T-helper 2 cell treated with Interferon-gamma antibody and Interleukin-4, amounts not matched to agents 5 μg/mL and 100 μg/mL, for 36 hours (primary cell): ENCODE measurements around the gene OMP.
A peak's percentile ranks its signal among the peaks of the same experiment; 100 is the strongest.

Experiments used
- DNase-seq: peaks from one replicate; pipeline ENCODE4 v3.0.0; 2021; ENCODE audit warnings: low spot score
- H3K27ac Mint-ChIP-seq: one replicate; pipeline ENCODE4 v1.8.0; 2021; ENCODE audit warnings: mild to moderate bottlenecking, mixed read lengths
- H3K27me3 Mint-ChIP-seq: one replicate; pipeline ENCODE4 v1.8.0; 2021; ENCODE audit warnings: low read depth, mixed read lengths
- H3K36me3 Mint-ChIP-seq: one replicate; pipeline ENCODE4 v1.8.0; 2021; ENCODE audit warnings: low read depth, mixed read lengths
- H3K4me1 Mint-ChIP-seq: one replicate; pipeline ENCODE4 v1.8.0; 2021; ENCODE audit warnings: low read depth, mixed read lengths
- H3K4me3 Mint-ChIP-seq: one replicate; pipeline ENCODE4 v1.8.0; 2022; ENCODE audit warnings: mild to moderate bottlenecking, moderate library complexity, mixed read lengths
- H3K9me3 Mint-ChIP-seq: one replicate; pipeline ENCODE4 v1.8.0; 2021; ENCODE audit warnings: mixed read lengths

OMP gene

GRCh38 chr11:77146261-77147035, 43.8 kb downstream of the OMP start:
- Mint-ChIP-seq H3K9me3 (no peaks in the 10 kb centered on the region), H3K27me3 (peaks cover 9% of the 10 kb centered on the region), H3K4me1 (peaks cover 39% of the 10 kb centered on the region), H3K27ac (no peak overlapping the region), H3K36me3 (no peaks in the 10 kb centered on the region), H3K4me3 (no peak overlapping the region)
- no peak for DNase-seq

DNA sequence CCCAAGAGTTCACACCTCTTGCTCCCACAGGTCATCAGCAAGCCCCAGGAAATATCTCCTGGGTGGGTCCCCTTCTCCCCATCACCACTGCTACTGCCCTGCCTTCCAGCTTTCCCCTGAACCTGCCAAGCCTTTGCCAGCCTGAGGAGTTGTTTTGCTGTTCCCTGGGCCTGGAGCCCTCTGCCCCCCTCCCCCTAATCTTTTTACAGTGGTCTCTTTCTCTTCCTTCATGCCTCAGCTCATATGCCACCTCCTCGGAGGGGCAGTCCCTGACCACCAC, 44.3 kb downstream of the OMP start:
- Mint-ChIP-seq H3K4me1 (peaks cover 39% of the 10 kb centered on the region), H3K36me3 (no peaks in the 10 kb centered on the region), H3K4me3 (no peak overlapping the region), H3K27ac (no peak overlapping the region), H3K9me3 (no peaks in the 10 kb centered on the region), H3K27me3 (peaks cover 9% of the 10 kb centered on the region)
- no peak for DNase-seq

GRCh38 chr11:77147668-77148321, 45.2 kb downstream of the OMP start:
- H3K9me3 Mint-ChIP-seq: no peaks in the 10 kb centered on the region
- peak; percentile 23 for DNase-seq
- peak overlapping the region; percentile 64 for H3K4me3 Mint-ChIP-seq
- peak overlapping the region; percentile 22 for H3K27ac Mint-ChIP-seq
- H3K36me3 Mint-ChIP-seq: no peaks in the 10 kb centered on the region
- H3K4me1 Mint-ChIP-seq: peaks cover 39% of the 10 kb centered on the region
- H3K27me3 Mint-ChIP-seq: peaks cover 9% of the 10 kb centered on the region

DNA sequence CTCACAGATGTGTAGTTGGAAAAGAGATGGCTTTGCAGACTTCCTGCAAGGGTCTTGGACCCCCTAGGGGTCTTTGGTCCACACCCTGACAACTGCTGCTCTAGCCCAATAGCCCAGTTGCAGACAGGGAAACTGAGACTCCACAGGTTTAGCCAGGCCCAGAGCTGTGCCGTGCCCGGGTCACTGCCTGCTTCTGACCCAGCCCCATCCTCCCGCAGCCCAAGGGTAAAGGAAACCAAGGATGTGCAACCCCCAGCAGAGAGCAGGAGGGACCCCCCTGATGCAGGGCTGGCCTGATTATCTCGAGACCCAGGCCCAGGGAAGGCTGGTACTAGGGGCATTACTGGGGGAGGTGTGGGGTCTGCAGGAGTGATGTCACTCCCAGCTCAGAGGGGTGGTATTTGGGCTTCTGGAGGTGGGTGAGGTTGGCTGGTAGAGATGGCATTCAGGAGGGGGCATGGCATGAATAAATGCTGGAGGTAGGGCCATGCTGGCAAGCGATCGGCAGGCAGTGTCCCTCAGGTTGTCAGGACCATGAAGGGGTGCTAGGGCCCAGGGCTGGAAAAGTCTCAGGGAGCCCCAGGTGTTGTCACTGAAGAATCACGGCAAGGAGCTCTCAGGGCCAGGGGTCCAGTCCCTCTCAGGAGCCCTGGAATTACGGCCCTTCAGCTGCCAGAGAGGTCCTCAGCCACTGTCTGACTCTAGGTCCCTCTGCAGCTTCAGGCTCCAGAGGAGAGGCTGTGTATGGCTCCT, 46.5 kb downstream of the OMP start:
- Mint-ChIP-seq H3K9me3 (no peaks in the 10 kb centered on the region), H3K36me3 (no peaks in the 10 kb centered on the region), H3K4me3 (peak overlapping the region; percentile 17), H3K27me3 (peaks cover 9% of the 10 kb centered on the region), H3K4me1 (peaks cover 44% of the 10 kb centered on the region), H3K27ac (no peak overlapping the region)
- DNase-seq: no peak

DNA sequence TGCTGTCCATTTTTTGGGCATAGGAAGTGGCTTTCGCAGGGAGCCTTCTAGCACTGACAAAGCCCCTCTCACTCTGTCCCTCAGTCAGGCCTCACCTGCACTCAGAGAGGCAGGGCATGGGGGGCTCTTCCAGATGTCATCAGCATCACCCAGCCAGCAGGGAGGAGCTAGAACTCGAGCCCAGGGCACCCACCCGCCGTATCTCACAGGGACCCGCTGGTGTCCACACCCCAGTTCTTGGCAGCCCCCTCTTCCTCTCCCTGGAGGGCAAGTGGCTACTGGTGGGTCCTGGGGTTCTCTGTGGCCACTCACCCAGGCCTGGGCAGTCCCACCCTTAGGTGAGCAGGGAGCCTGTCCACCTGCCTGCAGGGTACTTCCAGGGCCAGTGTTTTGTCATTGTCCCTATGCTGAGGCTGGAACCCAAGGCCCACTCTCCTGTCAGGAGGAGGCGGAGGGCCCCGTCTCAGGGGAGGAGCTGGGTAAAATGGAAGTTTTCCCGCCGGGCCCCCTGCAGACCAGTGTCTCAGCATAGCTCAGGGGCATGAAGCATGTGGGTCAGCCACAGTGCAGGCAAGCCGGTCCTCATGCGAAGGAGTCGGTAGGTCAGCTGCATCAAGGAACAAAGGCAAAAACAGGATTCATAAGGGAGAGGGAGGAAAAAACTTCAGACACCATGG, 47.2 kb downstream of the OMP start:
- Mint-ChIP-seq H3K9me3 (no peaks in the 10 kb centered on the region), H3K4me1 (peaks cover 44% of the 10 kb centered on the region), H3K36me3 (no peaks in the 10 kb centered on the region), H3K27ac (no peak overlapping the region), H3K27me3 (peaks cover 9% of the 10 kb centered on the region), H3K4me3 (no peak overlapping the region)
- DNase-seq: no peak

- Mint-ChIP-seq H3K27ac (no peak overlapping the region), H3K4me1 (peaks cover 44% of the 10 kb centered on the region), H3K9me3 (no peaks in the 10 kb centered on the region), H3K4me3 (no peak overlapping the region), H3K27me3 (peaks cover 9% of the 10 kb centered on the region), H3K36me3 (no peaks in the 10 kb centered on the region)
- DNase-seq: no peak
Measured at GRCh38 chr11:77150836-77151235, 48.2 kb downstream of the OMP start.

GRCh38 chr11:77151804-77152509, 49.3 kb downstream of the OMP start:
- Mint-ChIP-seq H3K27ac (peak overlapping the region; percentile 62), H3K27me3 (peaks cover 4% of the 10 kb centered on the region), H3K4me3 (peak overlapping the region; percentile 46), H3K9me3 (no peaks in the 10 kb centered on the region), H3K36me3 (no peaks in the 10 kb centered on the region), H3K4me1 (peaks cover 43% of the 10 kb centered on the region)
- DNase-seq: peak; percentile 78

DNA sequence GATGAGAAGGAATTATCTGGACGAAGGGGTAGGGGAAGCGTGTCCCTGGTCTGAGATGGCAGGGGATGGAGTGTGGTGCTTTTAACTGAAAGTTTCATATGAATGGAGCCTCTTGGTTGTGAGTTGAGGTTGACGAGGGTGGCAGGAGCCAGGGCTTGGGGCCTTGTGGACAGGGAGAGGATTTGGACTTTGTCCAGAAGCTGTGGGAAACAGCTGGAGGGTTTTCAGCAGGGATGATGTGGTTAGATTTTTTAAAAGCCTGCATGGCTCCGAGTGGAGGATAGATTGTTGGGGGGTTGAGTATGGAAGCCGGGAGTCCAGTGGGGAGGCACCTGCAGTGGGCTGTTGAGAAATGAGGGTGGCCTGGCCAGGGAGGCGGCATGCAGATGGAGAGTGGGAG, 50.2 kb downstream of the OMP start:
- DNase-seq: no peak
- H3K4me3 Mint-ChIP-seq: peak overlapping the region; percentile 46
- H3K9me3 Mint-ChIP-seq: no peaks in the 10 kb centered on the region
- no peaks in the 10 kb centered on the region for H3K36me3 Mint-ChIP-seq
- no peaks in the 10 kb centered on the region for H3K27me3 Mint-ChIP-seq
- H3K4me1 Mint-ChIP-seq: peaks cover 37% of the 10 kb centered on the region
- H3K27ac Mint-ChIP-seq: peak overlapping the region; percentile 34
